Ureter (tissue), 1 donor: ENCODE measurements around the gene ANO9. TPM values are rescaled to one million over a fixed set of nuclear protein-coding genes. Genes with fewer than 3 reads are reported as not detected.
A peak's percentile ranks its signal among the peaks of the same experiment; 100 is the strongest.
"Not testable (repeated sequence)": the region's sequence is repeated elsewhere in the genome, so short reads cannot be mapped to it uniquely, and the experiment has no call there.

Experiments used
- DNase-seq: peaks from one replicate; pipeline ENCODE4 v3.0.0-alpha.2; 2020; ENCODE audit warnings: low spot score
- total RNA-seq: library from RNA; stranded (reverse); gene quantifications from one replicate; pipeline ENCODE4 v1.2.4, GENCODE V29; 2023
- donor health status: DM: yes; HTN: yes; CAD: no.

The ANO9 gene
- total RNA-seq, 1 donor from 2014 or later = 17.9 TPM

GRCh38 chr11:403021-403760 is 38.6 kb downstream of the ANO9 start:
- DNase-seq = no peak

GRCh38 chr11:401196-401595 is 40.6 kb downstream of the ANO9 start:
- not testable (repeated sequence) for DNase-seq

GRCh38 chr11:400241-400689 is 41.5 kb downstream of the ANO9 start:
- no peak for DNase-seq

- DNase-seq = no peak
These were observed 42.0 kb downstream of the ANO9 start for GRCh38 chr11:399731-400211.

- no peak for DNase-seq
These were observed 43.0 kb downstream of the ANO9 start for GRCh38 chr11:398826-399225.

- no peak for DNase-seq
These were observed 44.8 kb downstream of the ANO9 start for GRCh38 chr11:396948-397548.

GRCh38 chr11:396511-396947 is 45.3 kb downstream of the ANO9 start:
- no peak for DNase-seq

- DNase-seq = no peak
These were observed 45.9 kb downstream of the ANO9 start for GRCh38 chr11:395866-396265.

GRCh38 chr11:394858-395655 is 46.8 kb downstream of the ANO9 start:
- no peak for DNase-seq

- peak; percentile 91 for DNase-seq
These were observed 47.6 kb downstream of the ANO9 start, which contains the start of gene PKP3 for GRCh38 chr11:394034-394857. Gene PKP3, plus strand, starts transcription at chr11:394209. Its CDS starts 84 bp downstream, at chr11:394293.

GRCh38 chr11:393219-394033 is 48.4 kb downstream of the ANO9 start:
- peak; percentile 88 for DNase-seq

- DNase-seq = no peak
These were observed 49.6 kb downstream of the ANO9 start for GRCh38 chr11:392102-392777.

GRCh38 chr11:391117-392017 is 50.4 kb downstream of the ANO9 start:
- DNase-seq = no peak

GRCh38 chr11:390175-390574 is 51.6 kb downstream of the ANO9 start:
- no peak for DNase-seq

GRCh38 chr11:389369-389768 is 52.4 kb downstream of the ANO9 start:
- not testable (repeated sequence) for DNase-seq

- no peak for DNase-seq
These were observed 54.5 kb downstream of the ANO9 start for GRCh38 chr11:387193-387793.

- no peak for DNase-seq
These were observed 55.3 kb downstream of the ANO9 start for GRCh38 chr11:386483-386882.

GRCh38 chr11:385594-386351 is 56.0 kb downstream of the ANO9 start:
- DNase-seq = no peak
